Mesendoderm (in vitro differentiated cells): ENCODE measurements around the gene SLC35A3. TPM values are rescaled to one million over a fixed set of nuclear protein-coding genes. Genes with fewer than 3 reads are reported as not detected.

ENCODE experiments used
- DNase-seq: peaks from one replicate; pipeline ENCODE4 v3.0.0; 2013
- H2AK5ac ChIP-seq: 2 replicates; pipeline ENCODE4 v1.6.1; 2013; ENCODE audit warnings: low read length, inconsistent platforms
- H2BK120ac ChIP-seq: 2 replicates; pipeline ENCODE4 v1.6.1; 2013; ENCODE audit warnings: low read depth, mild to moderate bottlenecking, low read length, moderate library complexity, mixed read lengths
- H2BK15ac ChIP-seq: replicated peaks from 2 replicates; pipeline ENCODE4 v1.6.1; 2013; ENCODE audit warnings: low read depth, mild to moderate bottlenecking, moderate library complexity
- H2BK5ac ChIP-seq: 2 replicates; pipeline ENCODE4 v1.6.1; 2013; ENCODE audit warnings: low read length, inconsistent platforms
- H3K18ac ChIP-seq: 2 replicates; pipeline ENCODE4 v1.6.1; 2013; ENCODE audit warnings: mild to moderate bottlenecking, low read length, mixed read lengths
- H3K23ac ChIP-seq: one replicate; pipeline ENCODE4 v1.6.1; 2013; ENCODE audit warnings: low read length
- H3K27ac ChIP-seq: 2 replicates; pipeline ENCODE4 v1.5.1; 2013; ENCODE audit warnings: low read depth, mild to moderate bottlenecking, inconsistent platforms, low read length, moderate library complexity
- H3K27me3 ChIP-seq: 2 replicates; pipeline ENCODE4 v1.6.1; 2013; ENCODE audit warnings: low read length, control low read depth, mild to moderate bottlenecking, inconsistent platforms; ENCODE audit not compliant: insufficient read depth, poor library complexity
- H3K36me3 ChIP-seq: 2 replicates; pipeline ENCODE4 v1.6.1; 2013; ENCODE audit warnings: low read length, inconsistent platforms; ENCODE audit not compliant: control insufficient read depth, insufficient read depth
- H3K4ac ChIP-seq: one replicate; pipeline ENCODE4 v1.6.1; 2013; ENCODE audit warnings: low read depth, mild to moderate bottlenecking, low read length, moderate library complexity
- H3K4me1 ChIP-seq: 2 replicates; pipeline ENCODE4 v1.6.1; 2013; ENCODE audit warnings: low read depth, low read length, inconsistent platforms; ENCODE audit not compliant: control insufficient read depth
- H3K4me2 ChIP-seq: 2 replicates; pipeline ENCODE4 v1.6.1; 2013; ENCODE audit warnings: low read length
- H3K4me3 ChIP-seq: 2 replicates; pipeline ENCODE4 v1.5.1; 2013; ENCODE audit warnings: mild to moderate bottlenecking, low read length
- H3K56ac ChIP-seq: one replicate; pipeline ENCODE4 v1.6.1; 2013; ENCODE audit warnings: low read length
- H3K79me1 ChIP-seq: 2 replicates; pipeline ENCODE4 v1.6.1; 2013; ENCODE audit warnings: low read length, inconsistent platforms
- H3K79me2 ChIP-seq: 2 replicates; pipeline ENCODE4 v1.6.1; 2013; ENCODE audit warnings: mild to moderate bottlenecking, low read length; ENCODE audit not compliant: control insufficient read depth, insufficient read depth
- H3K9ac ChIP-seq: 2 replicates; pipeline ENCODE4 v1.6.1; 2013; ENCODE audit warnings: low read length, inconsistent platforms
- H4K5ac ChIP-seq: one replicate; pipeline ENCODE4 v1.6.1; 2013; ENCODE audit warnings: low read length
- H4K8ac ChIP-seq: one replicate; pipeline ENCODE4 v1.6.1; 2013; ENCODE audit warnings: low read depth, mild to moderate bottlenecking, control low read depth, low read length, moderate library complexity
- WGBS: extraction: QIAGEN DNeasy Blood & Tissue Kit; methylation state at CpG from one replicate; pipeline ENCODE4 v1.1.7; 2013; ENCODE audit warnings: low lambda C conversion rate, missing lambda C conversion rate; ENCODE audit not compliant: insufficient coverage; ENCODE audit errors: extremely low coverage; 5-methylcytosine and 5-hydroxymethylcytosine counted together
- polyA plus RNA-seq, 2 experiments: library from polyadenylated mRNA; stranded (reverse); fragments of 200-250 nt; gene quantifications; one replicate each; pipeline ENCODE4 v1.2.3, GENCODE V29; 2013

SLC35A3 gene
- 8.8 TPM for polyA plus RNA-seq (2013, experiment 1 of 2)
- polyA plus RNA-seq (2013, experiment 2 of 2), result 9.9 TPM

GRCh38 chr1:99969729-99970621 lies at the start of gene SLC35A3:
Gene SLC35A3 (plus strand): TSS chr1:99969996. CDS start chr1:99993555, 23,559 bp downstream.
- Histone ChIP-seq H3K4me3 (peak within 1 kb of the TSS; percentile 99), H4K5ac (peak within 1 kb of the TSS; percentile 17), H3K27me3 (no peaks in the 10 kb centered on the region), H2AK5ac (peak within 1 kb of the TSS; percentile 69), H3K4ac (peak within 1 kb of the TSS; percentile 76), H3K4me2 (peak within 1 kb of the TSS; percentile 95), H3K36me3 (no peaks in the 10 kb centered on the region), H3K4me1 (peaks cover 5% of the 10 kb centered on the region), H3K27ac (peak within 1 kb of the TSS; percentile 70), H3K18ac (peak within 1 kb of the TSS; percentile 86), H2BK120ac (peak within 1 kb of the TSS; percentile 17), H3K56ac (peak within 1 kb of the TSS; percentile 100), H3K9ac (peak within 1 kb of the TSS; percentile 97), H2BK5ac (peak within 1 kb of the TSS; percentile 93), H3K79me2 (peaks cover 2% of the 10 kb centered on the region), H3K23ac (peak within 1 kb of the TSS; percentile 89), H4K8ac (no peak within 1 kb of the TSS), H3K79me1 (peaks cover 2% of the 10 kb centered on the region), H2BK15ac (no peak within 1 kb of the TSS)
- peak; percentile 89 for DNase-seq
- WGBS, result no CpG with 5 or more reads among the region's 74 CpGs

GRCh38 chr1:99934801-99935200 lies 35.0 kb upstream of the SLC35A3 start:
- H3K4me2 ChIP-seq, result no peak overlapping the region
- H3K9ac ChIP-seq, result no peak overlapping the region
- no peak overlapping the region for H4K8ac ChIP-seq

GRCh38 chr1:99935534-99935933 lies 34.3 kb upstream of the SLC35A3 start:
- Histone ChIP-seq H2BK15ac (no peak overlapping the region), H3K36me3 (no peaks in the 10 kb centered on the region), H3K4me2 (no peak overlapping the region), H3K27me3 (no peaks in the 10 kb centered on the region), H2BK120ac (no peak overlapping the region), H2AK5ac (no peak overlapping the region), H4K5ac (no peak overlapping the region), H3K4ac (no peak overlapping the region), H3K79me2 (no peaks in the 10 kb centered on the region), H3K27ac (no peak overlapping the region), H3K4me1 (no peaks in the 10 kb centered on the region), H3K18ac (no peak overlapping the region), H3K4me3 (no peak overlapping the region), H2BK5ac (no peak overlapping the region), H3K79me1 (no peaks in the 10 kb centered on the region), H3K9ac (no peak overlapping the region), H4K8ac (no peak overlapping the region), H3K56ac (no peak overlapping the region), H3K23ac (no peak overlapping the region)
- DNase-seq, result no peak
- WGBS, result no CpG with 5 or more reads among the region's 1 CpG

More at GRCh38 chr1:99934801-99935200, 35.0 kb upstream of the SLC35A3 start:
- Histone ChIP-seq H3K27ac (no peak overlapping the region), H3K79me1 (no peaks in the 10 kb centered on the region), H2BK15ac (no peak overlapping the region), H3K23ac (no peak overlapping the region), H3K27me3 (no peaks in the 10 kb centered on the region), H3K4ac (peak overlapping the region; percentile 16), H3K56ac (no peak overlapping the region), H3K4me3 (no peak overlapping the region), H2BK5ac (no peak overlapping the region), H3K18ac (no peak overlapping the region), H3K36me3 (no peaks in the 10 kb centered on the region), H4K5ac (no peak overlapping the region), H2AK5ac (no peak overlapping the region), H3K4me1 (no peaks in the 10 kb centered on the region), H3K79me2 (no peaks in the 10 kb centered on the region), H2BK120ac (no peak overlapping the region)
- no peak for DNase-seq

GRCh38 chr1:99936071-99936470 lies 33.7 kb upstream of the SLC35A3 start:
- H3K27ac ChIP-seq, result no peak overlapping the region
- no peak overlapping the region for H2BK5ac ChIP-seq
- no peaks in the 10 kb centered on the region for H3K27me3 ChIP-seq
- no peak overlapping the region for H4K8ac ChIP-seq
- H2BK15ac ChIP-seq, result no peak overlapping the region
- H3K79me1 ChIP-seq, result no peaks in the 10 kb centered on the region
- no peak overlapping the region for H4K5ac ChIP-seq
- H2BK120ac ChIP-seq, result no peak overlapping the region
- no peaks in the 10 kb centered on the region for H3K4me1 ChIP-seq
- H3K36me3 ChIP-seq, result no peaks in the 10 kb centered on the region
- H3K4me2 ChIP-seq, result no peak overlapping the region
- H3K79me2 ChIP-seq, result no peaks in the 10 kb centered on the region
- no peak for DNase-seq
- H2AK5ac ChIP-seq, result no peak overlapping the region
- H3K23ac ChIP-seq, result no peak overlapping the region
- no CpG with 5 or more reads among the region's 3 CpGs for WGBS
- no peak overlapping the region for H3K4ac ChIP-seq
- no peak overlapping the region for H3K18ac ChIP-seq
- H3K9ac ChIP-seq, result no peak overlapping the region
- no peak overlapping the region for H3K56ac ChIP-seq
- H3K4me3 ChIP-seq, result no peak overlapping the region

- DNase-seq, result no peak
- H2AK5ac ChIP-seq, result no peak overlapping the region
- peak overlapping the region; percentile 54 for H2BK120ac ChIP-seq
- no peak overlapping the region for H3K56ac ChIP-seq
- H2BK5ac ChIP-seq, result no peak overlapping the region
- H3K18ac ChIP-seq, result peak overlapping the region; percentile 75
- no peaks in the 10 kb centered on the region for H3K4me1 ChIP-seq
- no peaks in the 10 kb centered on the region for H3K27me3 ChIP-seq
- no peak overlapping the region for H3K23ac ChIP-seq
- H3K36me3 ChIP-seq, result no peaks in the 10 kb centered on the region
- no peak overlapping the region for H4K8ac ChIP-seq
- H3K79me1 ChIP-seq, result no peaks in the 10 kb centered on the region
- no peak overlapping the region for H3K9ac ChIP-seq
- H4K5ac ChIP-seq, result no peak overlapping the region
- H3K79me2 ChIP-seq, result no peaks in the 10 kb centered on the region
- H3K4me2 ChIP-seq, result no peak overlapping the region
- WGBS, result no CpG with 5 or more reads among the region's 1 CpG
- no peak overlapping the region for H2BK15ac ChIP-seq
- no peak overlapping the region for H3K4me3 ChIP-seq
- H3K27ac ChIP-seq, result no peak overlapping the region
- no peak overlapping the region for H3K4ac ChIP-seq
Observed at GRCh38 chr1:99942723-99943122, 27.1 kb upstream of the SLC35A3 start.
